Aorta (tissue), 5 donors: ENCODE results near the gene SLC22A12. TPM values are rescaled to one million over a fixed set of nuclear protein-coding genes. Genes with fewer than 3 reads are reported as not detected.
A peak's percentile ranks its signal among the peaks of the same experiment; 100 is the strongest.
"Not testable (repeated sequence)": the region's sequence is repeated elsewhere in the genome, so short reads cannot be mapped to it uniquely, and the experiment has no call there.

Experiments
- ATAC-seq: fragments of 200-7000 bp; cut with Tn5 transposase; one replicate; pipeline ENCODE4 v1.9.1; 2022; ENCODE audit warnings: moderate library complexity; ENCODE audit not compliant: low FRiP score
- DNase-seq, 2 donors: peaks; one replicate each; pipeline ENCODE4 v3.0.0-alpha.2; 2020
- H3K27ac ChIP-seq, 2 donors: one replicate each; pipeline ENCODE4 v1.5.1; 2013; ENCODE audit warnings: low read length in 2 of 2, mild to moderate bottlenecking in 2 of 2, moderate library complexity in 2 of 2, control low read depth in 1 of 2, inconsistent platforms in 1 of 2, low read depth in 1 of 2
- H3K27me3 ChIP-seq, 2 donors: one replicate each; pipeline ENCODE4 v1.6.1; 2013; ENCODE audit warnings: control low read depth in 1 of 2, low read length in 1 of 2, mild to moderate bottlenecking in 1 of 2, moderate library complexity in 1 of 2; ENCODE audit not compliant: insufficient read depth in 2 of 2, control insufficient read depth in 1 of 2
- H3K36me3 ChIP-seq, 2 donors: one replicate each; pipeline ENCODE4 v1.6.1; 2013; ENCODE audit warnings: control low read depth in 1 of 2, low read length in 1 of 2, mild to moderate bottlenecking in 1 of 2; ENCODE audit not compliant: insufficient read depth in 2 of 2, control insufficient read depth in 1 of 2
- H3K4me1 ChIP-seq, 2 donors: one replicate each; pipeline ENCODE4 v1.6.1; 2013; ENCODE audit warnings: low read length in 2 of 2, control low read depth in 1 of 2, mild to moderate bottlenecking in 1 of 2, moderate library complexity in 1 of 2; ENCODE audit not compliant: insufficient read depth in 2 of 2, control insufficient read depth in 1 of 2
- H3K4me3 ChIP-seq, 2 donors: one replicate each; pipeline ENCODE4 v1.5.1; 2013; ENCODE audit warnings: low read length in 2 of 2, control low read depth in 1 of 2, mild to moderate bottlenecking in 1 of 2
- H3K9me3 ChIP-seq: one replicate; pipeline ENCODE4 v1.6.1; 2013; ENCODE audit warnings: mild to moderate bottlenecking, low read length; ENCODE audit not compliant: control insufficient read depth
- WGBS, 2 donors: extraction: QIAGEN DNeasy Blood & Tissue Kit; methylation state at CpG; one replicate each; pipeline ENCODE4 v1.1.7; 2013; 5-methylcytosine and 5-hydroxymethylcytosine counted together
- intact Hi-C, 2 donors: fragments of 100-400 bp; cut with DNase I; formaldehyde crosslinking; loops; one replicate each; pipeline versions ENCODE4 v1.14.2 to v1.15.0; 2022
- polyA plus RNA-seq, 2 donors: library from polyadenylated mRNA; stranded (reverse); fragments of 200-250 nt; gene quantifications; one replicate each; pipeline ENCODE4 v1.2.3, GENCODE V29; 2013
- total RNA-seq, 2 donors: library from RNA; stranded (reverse); fragmentation: NEBNext Ultra II Directional; extraction: Animal tissue kit (Norgen Biotek cat#: 25700); gene quantifications; one replicate each; pipeline ENCODE4 v1.2.1, GENCODE V29; 2021
- donor health status: healthy with polysubstance abuse.
- donor health status: Bipolar disorder and iron deficiency.
- donor health status: DM: no; HTN: no; CAD: no.
- donor health status: DM: no; HTN: no; CAD: no.
- donor health status: DM: yes; HTN: yes; CAD: no.

SLC22A12 gene
- total and polyA plus RNA-seq, 4 donors: not detected

DNA sequence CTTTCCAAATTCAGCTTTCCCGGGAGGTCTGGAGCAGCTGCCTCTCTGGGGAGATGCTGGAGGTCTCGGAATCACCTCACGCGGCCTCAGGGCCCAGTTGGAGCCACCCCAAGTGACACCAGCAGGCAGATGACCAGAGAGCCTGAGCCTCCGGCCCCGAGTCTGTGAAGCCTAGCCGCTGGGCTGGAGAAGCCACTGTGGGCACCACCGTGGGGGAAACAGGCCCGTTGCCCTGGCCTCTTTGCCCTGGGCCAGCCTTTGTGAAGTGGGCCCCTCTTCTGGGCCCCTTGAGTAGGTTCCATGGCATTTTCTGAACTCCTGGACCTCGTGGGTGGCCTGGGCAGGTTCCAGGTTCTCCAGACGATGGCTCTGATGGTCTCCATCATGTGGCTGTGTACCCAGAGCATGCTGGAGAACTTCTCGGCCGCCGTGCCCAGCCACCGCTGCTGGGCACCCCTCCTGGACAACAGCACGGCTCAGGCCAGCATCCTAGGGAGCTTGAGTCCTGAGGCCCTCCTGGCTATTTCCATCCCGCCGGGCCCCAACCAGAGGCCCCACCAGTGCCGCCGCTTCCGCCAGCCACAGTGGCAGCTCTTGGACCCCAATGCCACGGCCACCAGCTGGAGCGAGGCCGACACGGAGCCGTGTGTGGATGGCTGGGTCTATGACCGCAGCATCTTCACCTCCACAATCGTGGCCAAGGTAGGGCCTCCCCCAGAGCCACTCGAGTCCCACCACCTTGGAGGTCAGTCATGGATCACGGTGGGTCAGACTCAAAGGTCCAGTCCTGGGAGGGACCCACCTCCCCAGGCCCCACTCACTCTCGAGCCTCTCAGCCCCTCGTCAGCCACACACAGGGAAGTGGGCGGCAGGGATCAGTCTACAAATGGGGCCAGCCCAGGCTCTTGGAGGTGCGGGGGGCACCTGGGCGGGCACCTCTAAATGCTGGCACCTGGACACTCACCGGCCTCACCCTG lies 525 bp downstream of the SLC22A12 start:
- Histone ChIP-seq H3K4me1 (no peaks in the 10 kb centered on the region), H3K27ac (no peak overlapping the region), H3K9me3 (no peaks in the 10 kb centered on the region), H3K4me3 (no peak overlapping the region), H3K27me3 (no peaks in the 10 kb centered on the region), H3K36me3 (no peaks in the 10 kb centered on the region)
- ATAC-seq (no peak), DNase-seq (peak; percentile 40 to 68)
- intact Hi-C loops: no loop called here
- 90 to 91% methylated on average over 36 of the region's 36 CpGs for WGBS, 2 donors

DNA sequence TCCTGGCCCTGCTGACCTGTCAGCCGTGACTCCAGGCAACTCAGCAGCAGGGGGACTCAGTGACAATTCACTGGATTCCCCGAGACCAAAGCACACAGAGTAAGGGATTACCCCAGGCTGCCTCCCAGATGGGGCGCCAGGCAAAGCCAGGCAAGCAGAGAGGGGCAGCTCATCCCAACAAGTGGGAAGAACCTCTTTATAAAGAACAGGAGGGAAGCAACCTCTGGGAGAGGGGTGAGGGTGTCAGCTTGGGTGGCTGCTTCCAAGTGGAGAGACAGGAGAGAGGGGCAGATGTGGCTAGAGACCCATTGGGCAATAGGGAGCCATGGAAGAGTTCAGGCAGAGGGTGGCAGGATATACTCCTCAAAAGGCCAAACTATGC lies 1.2 kb downstream of the SLC22A12 start:
- WGBS, 2 donors: 95 to 98% methylated on average over 3 of the region's 3 CpGs
- Histone ChIP-seq H3K36me3 (no peaks in the 10 kb centered on the region), H3K27ac (no peak overlapping the region), H3K9me3 (no peaks in the 10 kb centered on the region), H3K4me1 (no peaks in the 10 kb centered on the region), H3K27me3 (no peaks in the 10 kb centered on the region), H3K4me3 (no peak overlapping the region)
- intact Hi-C loops: no loop called here
- peak in 1 of 2 donors; percentile 14 for DNase-seq
- no peak for ATAC-seq

DNA sequence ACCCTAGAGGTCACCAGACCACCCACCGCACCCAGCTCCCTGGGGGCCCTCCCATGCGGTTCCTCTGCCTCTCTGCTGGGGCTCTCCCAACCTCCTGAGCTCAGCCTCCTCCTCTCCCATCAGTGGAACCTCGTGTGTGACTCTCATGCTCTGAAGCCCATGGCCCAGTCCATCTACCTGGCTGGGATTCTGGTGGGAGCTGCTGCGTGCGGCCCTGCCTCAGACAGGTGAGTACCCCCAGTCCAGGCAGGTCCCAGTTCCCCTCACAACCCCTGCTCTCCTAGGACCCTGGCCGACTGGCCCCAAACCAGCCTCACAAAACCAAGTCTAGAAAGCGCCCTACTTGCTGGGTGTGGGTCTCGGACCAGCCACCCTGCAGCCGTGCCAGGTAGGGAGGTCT lies 1.6 kb downstream of the SLC22A12 start:
- Histone ChIP-seq H3K27ac (no peak overlapping the region), H3K9me3 (no peaks in the 10 kb centered on the region), H3K36me3 (no peaks in the 10 kb centered on the region), H3K27me3 (no peaks in the 10 kb centered on the region), H3K4me1 (no peaks in the 10 kb centered on the region), H3K4me3 (no peak overlapping the region)
- DNase-seq: peak; percentile 30 to 59
- intact Hi-C loops: no loop called here
- WGBS, 2 donors: 88 to 92% methylated on average over 9 of the region's 9 CpGs
- peak; percentile 13 for ATAC-seq

- ATAC-seq (no peak), DNase-seq (peak; percentile 36 to 61)
- H3K4me3 ChIP-seq: no peak overlapping the region
- no peaks in the 10 kb centered on the region for H3K9me3 ChIP-seq
- no peaks in the 10 kb centered on the region for H3K27me3 ChIP-seq
- no peaks in the 10 kb centered on the region for H3K36me3 ChIP-seq
- H3K27ac ChIP-seq: no peak overlapping the region
- 91% methylated on average over 32 of the region's 32 CpGs for WGBS, 2 donors
- no peaks in the 10 kb centered on the region for H3K4me1 ChIP-seq
- intact Hi-C loops: no loop called here
Measured at GRCh38 chr11:64593156-64594105, 2.4 kb downstream of the SLC22A12 start.

GRCh38 chr11:64594159-64594939 lies 3.3 kb downstream of the SLC22A12 start:
- Histone ChIP-seq H3K4me1 (no peaks in the 10 kb centered on the region), H3K36me3 (no peaks in the 10 kb centered on the region), H3K9me3 (no peaks in the 10 kb centered on the region), H3K27ac (no peak overlapping the region), H3K27me3 (no peaks in the 10 kb centered on the region), H3K4me3 (no peak overlapping the region)
- 92 to 94% methylated on average over 14 of the region's 14 CpGs for WGBS, 2 donors
- ATAC-seq (no peak), DNase-seq (peak in 1 of 2 donors; percentile 19)
- intact Hi-C loops: no loop called here

DNA sequence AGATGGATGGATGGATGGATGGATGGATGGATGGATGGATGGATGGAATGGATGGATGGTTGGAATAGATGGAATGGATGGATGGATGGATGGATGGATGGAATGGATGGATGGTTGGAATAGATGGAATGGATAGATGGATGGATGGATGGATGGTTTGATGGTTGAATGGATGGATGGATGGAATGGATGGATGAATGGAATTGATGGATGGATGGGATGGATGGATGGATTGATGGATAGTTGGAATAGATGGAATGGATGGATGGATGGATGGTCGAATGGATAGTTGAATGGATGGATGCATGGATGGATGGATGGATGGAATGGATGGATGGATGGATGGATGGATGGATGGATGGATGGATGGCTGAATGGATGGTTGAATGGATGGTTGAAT lies 4.9 kb downstream of the SLC22A12 start:
- H3K27me3 ChIP-seq, H3K9me3 ChIP-seq, DNase-seq, H3K4me3 ChIP-seq, intact Hi-C loops, H3K4me1 ChIP-seq, H3K36me3 ChIP-seq, ATAC-seq, H3K27ac ChIP-seq: not testable (repeated sequence)
- WGBS, 2 donors: 72 to 84% methylated on average over 1 of the region's 1 CpG

GRCh38 chr11:64597671-64598101 lies 6.7 kb downstream of the SLC22A12 start:
- H3K27ac ChIP-seq: no peak overlapping the region
- DNase-seq (peak; percentile 41 to 62), ATAC-seq (no peak)
- no peaks in the 10 kb centered on the region for H3K27me3 ChIP-seq
- no peaks in the 10 kb centered on the region for H3K4me1 ChIP-seq
- intact Hi-C loops: no loop called here
- no peaks in the 10 kb centered on the region for H3K9me3 ChIP-seq
- no peaks in the 10 kb centered on the region for H3K36me3 ChIP-seq
- H3K4me3 ChIP-seq: no peak overlapping the region
- WGBS, 2 donors: 91% methylated on average over 13 of the region's 13 CpGs

GRCh38 chr11:64598106-64598796 lies 7.2 kb downstream of the SLC22A12 start:
- Histone ChIP-seq H3K27ac (no peak overlapping the region), H3K4me1 (no peaks in the 10 kb centered on the region), H3K9me3 (no peaks in the 10 kb centered on the region), H3K36me3 (no peaks in the 10 kb centered on the region), H3K4me3 (no peak overlapping the region), H3K27me3 (no peaks in the 10 kb centered on the region)
- ATAC-seq (no peak), DNase-seq (peak; percentile 32 to 62)
- 94% methylated on average over 12 of the region's 12 CpGs for WGBS, 2 donors
- intact Hi-C loops: no loop called here
